Upper lobe of left lung (tissue), 6 donors: ENCODE data around the gene PLCB1. TPM values are rescaled to one million over a fixed set of nuclear protein-coding genes. Genes with fewer than 3 reads are reported as not detected.
"Not testable (repeated sequence)": the region's sequence is repeated elsewhere in the genome, so short reads cannot be mapped to it uniquely, and the experiment has no call there.

ENCODE experiments used
- ATAC-seq, 2 donors: fragments of 200-7000 bp; cut with Tn5 transposase; one replicate each; pipeline ENCODE4 v1.9.1; 2022; ENCODE audit warnings: mild to moderate bottlenecking in 2 of 2, moderate library complexity in 2 of 2; ENCODE audit not compliant: low FRiP score in 2 of 2
- DNase-seq, 2 donors: peaks; one replicate each; pipeline ENCODE4 v3.0.0-alpha.2; 2019 to 2020
- H3K27ac ChIP-seq, 4 donors: fragments of 200-600 bp; sonication (generic); one replicate each; pipeline ENCODE4 v1.5.1; 2016 to 2019
- H3K27me3 ChIP-seq, 4 donors: fragments of 200-600 bp; sonication (generic); one replicate each; pipeline ENCODE4 v1.5.1; 2017 to 2019
- H3K36me3 ChIP-seq, 4 donors: fragments of 200-600 bp; sonication (generic); one replicate each; pipeline ENCODE4 v1.5.1; 2016 to 2019
- H3K4me1 ChIP-seq, 4 donors: fragments of 200-600 bp; sonication (generic); one replicate each; pipeline ENCODE4 v1.5.1; 2018 to 2019
- H3K4me3 ChIP-seq, 4 donors: fragments of 200-600 bp; sonication (generic); one replicate each; pipeline ENCODE4 v1.5.1; 2017 to 2019; ENCODE audit warnings: mild to moderate bottlenecking in 2 of 4, moderate library complexity in 1 of 4
- H3K9me3 ChIP-seq, 4 donors: fragments of 200-600 bp; sonication (generic); one replicate each; pipeline ENCODE4 v1.5.1; 2018 to 2019
- EP300 ChIP-seq, 4 donors: sonication (generic); formaldehyde crosslinking; IDR thresholded peaks; one replicate each; pipeline ENCODE4 v1.5.1; 2017; ENCODE audit warnings: antibody characterized with exemption in 4 of 4, control low read depth in 2 of 4
- POLR2A ChIP-seq, 4 donors: fragments of 450-650 bp; IDR thresholded peaks; one replicate each; pipeline ENCODE4 v1.5.1; 2016 to 2017; ENCODE audit warnings: antibody characterized with exemption in 4 of 4, mild to moderate bottlenecking in 2 of 4
- POLR2AphosphoS5 ChIP-seq, 2 donors: sonication (generic); formaldehyde crosslinking; IDR thresholded peaks; one replicate each; pipeline ENCODE4 v1.5.1; 2017; ENCODE audit warnings: antibody characterized with exemption in 2 of 2
- WGBS, 2 donors: methylation state at CpG; one replicate each; pipeline ENCODE4 v1.1.5; 2017 to 2018; 5-methylcytosine and 5-hydroxymethylcytosine counted together
- total RNA-seq, 6 donors: library from RNA; depleted of rRNA in 4 of 6; stranded (reverse); fragments of >200 nt in 4 of 6; gene quantifications; one replicate each; pipeline versions ENCODE4 v1.1.0 to v1.2.1, GENCODE V29; 2016 to 2021
- TF ChIP-seq, protein P1 (sequence below), 6 experiments: fragments of 450-650 bp in 4 of 6; fragments of 200-600 bp in 2 of 6; sonication (generic) in 2 of 6; IDR thresholded peaks; one replicate each; pipeline ENCODE4 v1.5.1; 2016 to 2019; ENCODE audit warnings: antibody characterized with exemption in 6 of 6
- donor health status: DM: no; HTN: no; CAD: no; lungs with moderate emphysema.
- donor health status: DM: no; HTN: yes; CAD: no; lungs with severe emphysema.

The PLCB1 gene
- total RNA-seq, 6 donors from 2014 or later: 4.8 to 26.2 (median 10.7) TPM

GRCh38 chr20:8635837-8636236 is 503.8 kb downstream of the PLCB1 start:
- DNase-seq: no peak

GRCh38 chr20:8639112-8639778 is 507.2 kb downstream of the PLCB1 start:
- no peak for ATAC-seq
- 86 to 91% methylated on average over 4 of the region's 4 CpGs for WGBS, 2 donors

More at GRCh38 chr20:8635837-8636236, 503.8 kb downstream of the PLCB1 start:
- H3K27ac ChIP-seq: no peak overlapping the region
- TF ChIP-seq EP300 (IDR thresholded peaks at IDR 0.05): no peak
- TF ChIP-seq, protein P1, sequence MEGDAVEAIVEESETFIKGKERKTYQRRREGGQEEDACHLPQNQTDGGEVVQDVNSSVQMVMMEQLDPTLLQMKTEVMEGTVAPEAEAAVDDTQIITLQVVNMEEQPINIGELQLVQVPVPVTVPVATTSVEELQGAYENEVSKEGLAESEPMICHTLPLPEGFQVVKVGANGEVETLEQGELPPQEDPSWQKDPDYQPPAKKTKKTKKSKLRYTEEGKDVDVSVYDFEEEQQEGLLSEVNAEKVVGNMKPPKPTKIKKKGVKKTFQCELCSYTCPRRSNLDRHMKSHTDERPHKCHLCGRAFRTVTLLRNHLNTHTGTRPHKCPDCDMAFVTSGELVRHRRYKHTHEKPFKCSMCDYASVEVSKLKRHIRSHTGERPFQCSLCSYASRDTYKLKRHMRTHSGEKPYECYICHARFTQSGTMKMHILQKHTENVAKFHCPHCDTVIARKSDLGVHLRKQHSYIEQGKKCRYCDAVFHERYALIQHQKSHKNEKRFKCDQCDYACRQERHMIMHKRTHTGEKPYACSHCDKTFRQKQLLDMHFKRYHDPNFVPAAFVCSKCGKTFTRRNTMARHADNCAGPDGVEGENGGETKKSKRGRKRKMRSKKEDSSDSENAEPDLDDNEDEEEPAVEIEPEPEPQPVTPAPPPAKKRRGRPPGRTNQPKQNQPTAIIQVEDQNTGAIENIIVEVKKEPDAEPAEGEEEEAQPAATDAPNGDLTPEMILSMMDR (IDR thresholded peaks at IDR 0.05): no peak
- TF ChIP-seq POLR2AphosphoS5 (IDR thresholded peaks at IDR 0.05): no peak
- TF ChIP-seq POLR2A (IDR thresholded peaks at IDR 0.05): no peak
- H3K4me1 ChIP-seq: no peaks in the 10 kb centered on the region
- 89 to 90% methylated on average over 2 of the region's 2 CpGs for WGBS, 2 donors
- no peaks in the 10 kb centered on the region for H3K36me3 ChIP-seq
- H3K4me3 ChIP-seq: no peak overlapping the region
- H3K9me3 ChIP-seq: no peaks in the 10 kb centered on the region
- H3K27me3 ChIP-seq: no peaks in the 10 kb centered on the region
- ATAC-seq: no peak

GRCh38 chr20:8640461-8640860 is 508.4 kb downstream of the PLCB1 start:
- Histone ChIP-seq H3K27ac (no peak overlapping the region), H3K4me1 (no peaks in the 10 kb centered on the region), H3K36me3 (no peaks in the 10 kb centered on the region), H3K4me3 (no peak overlapping the region), H3K27me3 (no peaks in the 10 kb centered on the region), H3K9me3 (no peaks in the 10 kb centered on the region)
- WGBS, 2 donors: 81 to 84% methylated on average over 4 of the region's 4 CpGs
- ATAC-seq (no peak), DNase-seq (no peak)
- TF ChIP-seq POLR2A (IDR thresholded peaks at IDR 0.05): no peak
- no peak for TF ChIP-seq EP300 (IDR thresholded peaks at IDR 0.05)
- TF ChIP-seq, protein P1 (IDR thresholded peaks at IDR 0.05): no peak
- no peak for TF ChIP-seq POLR2AphosphoS5 (IDR thresholded peaks at IDR 0.05)

More at GRCh38 chr20:8639112-8639778, 507.2 kb downstream of the PLCB1 start:
- Histone ChIP-seq H3K27me3 (no peaks in the 10 kb centered on the region), H3K27ac (no peak overlapping the region), H3K36me3 (no peaks in the 10 kb centered on the region), H3K4me1 (no peaks in the 10 kb centered on the region), H3K9me3 (no peaks in the 10 kb centered on the region), H3K4me3 (no peak overlapping the region)
- no peak for DNase-seq
- TF ChIP-seq, protein P1 (IDR thresholded peaks at IDR 0.05): no peak
- TF ChIP-seq EP300 (IDR thresholded peaks at IDR 0.05): no peak
- no peak for TF ChIP-seq POLR2AphosphoS5 (IDR thresholded peaks at IDR 0.05)
- TF ChIP-seq POLR2A (IDR thresholded peaks at IDR 0.05): no peak

DNA sequence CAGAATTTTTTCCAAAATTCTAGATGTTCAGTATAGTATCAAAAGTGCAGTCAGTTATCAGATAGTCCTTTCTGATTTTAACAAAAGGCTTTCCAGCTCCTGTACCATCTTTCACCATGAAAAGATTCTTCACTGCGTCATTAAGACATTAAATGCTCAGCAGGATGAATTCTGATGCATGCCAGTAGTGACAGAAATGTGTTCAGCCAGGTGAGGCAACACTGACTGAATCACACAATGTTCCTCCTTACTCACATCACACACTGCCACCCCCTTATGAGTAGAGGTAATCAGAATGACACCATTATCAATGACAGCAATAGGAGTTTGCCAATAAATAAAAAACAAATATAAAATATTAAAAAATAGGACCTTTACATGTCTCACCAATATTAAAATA is 510.2 kb downstream of the PLCB1 start:
- Histone ChIP-seq H3K27ac (no peak overlapping the region), H3K27me3 (no peaks in the 10 kb centered on the region), H3K9me3 (no peaks in the 10 kb centered on the region), H3K4me1 (no peaks in the 10 kb centered on the region), H3K4me3 (no peak overlapping the region), H3K36me3 (no peaks in the 10 kb centered on the region)
- ATAC-seq (no peak), DNase-seq (no peak)
- TF ChIP-seq, protein P1 (IDR thresholded peaks at IDR 0.05): no peak
- TF ChIP-seq POLR2AphosphoS5 (IDR thresholded peaks at IDR 0.05): no peak
- TF ChIP-seq POLR2A (IDR thresholded peaks at IDR 0.05): no peak
- TF ChIP-seq EP300 (IDR thresholded peaks at IDR 0.05): no peak
- WGBS, 2 donors: 90 to 95% methylated on average over 1 of the region's 1 CpG

GRCh38 chr20:8644468-8644867 is 512.4 kb downstream of the PLCB1 start:
- peak in 1 of 2 donors; percentile 47 for DNase-seq

More at GRCh38 chr20:8644468-8644867, 512.4 kb downstream of the PLCB1 start:
- H3K36me3 ChIP-seq, H3K27me3 ChIP-seq, H3K4me1 ChIP-seq, ATAC-seq, H3K4me3 ChIP-seq, H3K9me3 ChIP-seq, H3K27ac ChIP-seq: not testable (repeated sequence)
- WGBS, 2 donors: 100% methylated on average over 1 to 3 of the region's 30 CpGs
